Left lung (tissue), 10 donors: ENCODE measurements around the gene L3MBTL2. TPM values are rescaled to one million over a fixed set of nuclear protein-coding genes. Genes with fewer than 3 reads are reported as not detected.

Experiments
- ATAC-seq: fragments of 200-7000 bp; cut with Tn5 transposase; one replicate; pipeline ENCODE4 v1.9.1; 2020; ENCODE audit warnings: moderate library complexity
- DNase-seq, 4 donors: peaks; one replicate each; pipeline ENCODE4 v3.0.0-alpha.2; 2013 to 2020
- H3K27ac ChIP-seq, 2 donors: fragments of 200-600 bp; sonication (generic) in 1 of 2; one replicate each; pipeline versions ENCODE4 v1.5.0 to v1.8.0; 2020 to 2021
- H3K27me3 ChIP-seq, 2 donors: fragments of 200-600 bp; sonication (generic) in 1 of 2; one replicate each; pipeline versions ENCODE4 v1.5.0 to v1.8.0; 2020 to 2021
- H3K36me3 ChIP-seq, 2 donors: fragments of 200-600 bp; sonication (generic) in 1 of 2; one replicate each; pipeline versions ENCODE4 v1.5.0 to v1.8.0; 2020 to 2021
- H3K4me1 ChIP-seq, 2 donors: fragments of 200-600 bp; one replicate each; pipeline ENCODE4 v1.8.0; 2021
- H3K4me3 ChIP-seq, 2 donors: fragments of 200-600 bp; sonication (generic) in 1 of 2; one replicate each; pipeline versions ENCODE4 v1.5.0 to v1.8.0; 2020 to 2021; ENCODE audit warnings: mild to moderate bottlenecking in 1 of 2
- H3K9me3 ChIP-seq, 2 donors: fragments of 200-600 bp; sonication (generic) in 1 of 2; one replicate each; pipeline versions ENCODE4 v1.5.0 to v1.8.0; 2020 to 2021
- CTCF ChIP-seq, 2 donors: fragments of 200-600 bp; sonication (generic) in 1 of 2; IDR thresholded peaks; one replicate each; pipeline versions ENCODE4 v1.5.0 to v1.8.0; 2021; ENCODE audit warnings: antibody characterized with exemption in 2 of 2
- intact Hi-C, 2 donors: fragments of 100-400 bp; cut with DNase I; formaldehyde crosslinking; loops; one replicate each; pipeline versions ENCODE4 v1.11.2 to v1.14.2; 2022
- polyA plus RNA-seq, 6 donors: library from polyadenylated mRNA; unstranded; fragments of 120-200 nt; gene quantifications; one replicate each; pipeline ENCODE4 v1.2.1, GENCODE V29; 2013; ENCODE audit not compliant: insufficient read length in 6 of 6
- total RNA-seq, 2 donors: library from RNA; stranded (reverse); fragmentation: NEBNext Ultra II Directional; extraction: Animal tissue kit (Norgen Biotek cat#: 25700); gene quantifications; one replicate each; pipeline ENCODE4 v1.2.1, GENCODE V29; 2021
- donor health status: DM: no; HTN: yes; CAD: no.
- donor health status: DM: no; HTN: no; CAD: no.

Gene L3MBTL2
- total and polyA plus RNA-seq, 8 donors, result 21.8 to 25.9 (median 23.4) TPM

- intact Hi-C loops, result no loop called here
- Histone ChIP-seq H3K9me3 (no peaks in the 10 kb centered on the region), H3K36me3 (peaks cover 0 to 62% of the 10 kb centered on the region in 2 donors), H3K4me3 (no peak overlapping the region), H3K4me1 (no peaks in the 10 kb centered on the region), H3K27me3 (no peaks in the 10 kb centered on the region), H3K27ac (no peak overlapping the region)
- DNase-seq (no peak), ATAC-seq (no peak)
- TF ChIP-seq CTCF (IDR thresholded peaks at IDR 0.05), result no peak
Measured at GRCh38 chr22:41245917-41246499, 40.9 kb downstream of the L3MBTL2 start.

- DNase-seq (no peak), ATAC-seq (no peak)
- Histone ChIP-seq H3K27ac (no peak overlapping the region), H3K27me3 (no peaks in the 10 kb centered on the region), H3K4me1 (no peaks in the 10 kb centered on the region), H3K4me3 (no peak overlapping the region), H3K36me3 (peaks cover 0 to 79% of the 10 kb centered on the region in 2 donors), H3K9me3 (no peaks in the 10 kb centered on the region)
- no peak for TF ChIP-seq CTCF (IDR thresholded peaks at IDR 0.05)
- intact Hi-C loops, result no loop called here
Measured at GRCh38 chr22:41247703-41248102, 42.6 kb downstream of the L3MBTL2 start.

- peaks cover 0 to 85% of the 10 kb centered on the region in 2 donors for H3K36me3 ChIP-seq
- intact Hi-C loops, result no loop called here
Measured at GRCh38 chr22:41248314-41248713, 43.2 kb downstream of the L3MBTL2 start.

GRCh38 chr22:41248758-41249157 lies 43.6 kb downstream of the L3MBTL2 start:
- H3K27ac ChIP-seq, result no peak overlapping the region
- ATAC-seq (no peak), DNase-seq (no peak)
- intact Hi-C loops, result no loop called here
- no peaks in the 10 kb centered on the region for H3K9me3 ChIP-seq
- no peaks in the 10 kb centered on the region for H3K27me3 ChIP-seq
- H3K4me1 ChIP-seq, result no peaks in the 10 kb centered on the region
- TF ChIP-seq CTCF (IDR thresholded peaks at IDR 0.05), result no peak
- H3K4me3 ChIP-seq, result no peak overlapping the region
- H3K36me3 ChIP-seq, result peaks cover 0 to 90% of the 10 kb centered on the region in 2 donors

More at GRCh38 chr22:41248314-41248713, 43.2 kb downstream of the L3MBTL2 start:
- DNase-seq, result no peak
- H3K27ac ChIP-seq, result no peak overlapping the region
- no peaks in the 10 kb centered on the region for H3K27me3 ChIP-seq
- no peaks in the 10 kb centered on the region for H3K4me1 ChIP-seq
- no peak overlapping the region for H3K4me3 ChIP-seq
- no peaks in the 10 kb centered on the region for H3K9me3 ChIP-seq
- TF ChIP-seq CTCF (IDR thresholded peaks at IDR 0.05), result no peak
- ATAC-seq, result no peak

GRCh38 chr22:41249442-41249841 lies 44.3 kb downstream of the L3MBTL2 start:
- ATAC-seq (no peak), DNase-seq (no peak)
- TF ChIP-seq CTCF (IDR thresholded peaks at IDR 0.05), result no peak
- no peaks in the 10 kb centered on the region for H3K4me1 ChIP-seq
- intact Hi-C loops, result no loop called here
- H3K27me3 ChIP-seq, result no peaks in the 10 kb centered on the region
- no peak overlapping the region for H3K4me3 ChIP-seq
- peaks cover 0 to 96% of the 10 kb centered on the region in 2 donors for H3K36me3 ChIP-seq
- no peak overlapping the region for H3K27ac ChIP-seq
- no peaks in the 10 kb centered on the region for H3K9me3 ChIP-seq
